HepG2 (cell line): Measurements from ENCODE around the gene ACOT6. TPM values are rescaled to one million over a fixed set of nuclear protein-coding genes. Genes with fewer than 3 reads are reported as not detected.

ENCODE experiments used
- BCL3 ChIP-seq: sonication (generic); formaldehyde crosslinking; IDR thresholded peaks from 2 replicates; pipeline ENCODE4 v1.5.1; 2020; ENCODE audit warnings: mild to moderate bottlenecking, missing genetic modification reagents, moderate library complexity
- HMGXB4 ChIP-seq, 2 experiments: sonication (generic) in 1 of 2; formaldehyde crosslinking in 1 of 2; IDR thresholded peaks; 2 replicates each; pipeline versions ENCODE4 v1.4.0 to v1.6.1; 2018 to 2020; ENCODE audit warnings: missing genetic modification reagents in 2 of 2, borderline replicate concordance in 1 of 2, low read depth in 1 of 2, mild to moderate bottlenecking in 1 of 2, missing biosample characterization in 1 of 2
- PHF8 ChIP-seq: sonication (generic); formaldehyde crosslinking; IDR thresholded peaks from 2 replicates; pipeline ENCODE4 v1.5.0; 2020; ENCODE audit warnings: missing genetic modification reagents
- ZBTB40 ChIP-seq, 2 experiments: fragments of 450-650 bp in 1 of 2; sonication (generic) in 1 of 2; formaldehyde crosslinking in 1 of 2; IDR thresholded peaks; 2 replicates each; pipeline versions ENCODE4 v1.6.1 to v1.8.0; 2016 to 2022; ENCODE audit warnings: antibody characterized with exemption in 1 of 2, mild to moderate bottlenecking in 1 of 2, missing genetic modification reagents in 1 of 2
- ZNF687 ChIP-seq: sonication (generic); formaldehyde crosslinking; IDR thresholded peaks from 2 replicates; pipeline ENCODE4 v1.5.1; 2020; ENCODE audit warnings: mild to moderate bottlenecking, missing genetic modification reagents, moderate library complexity
- polyA plus RNA-seq, 8 experiments: library from polyadenylated mRNA; depleted of rRNA in 3 of 8; stranded (reverse) in 7 of 8; unstranded in 1 of 8; fragments of >200 nt; fragmentation: Illumina TruSeq in 4 of 8; extraction: Trizol in 4 of 8; gene quantifications; 2 replicates each; pipeline versions ENCODE4 v1.2.1 to v1.2.3, GENCODE V29; 2011 to 2016; ENCODE audit warnings: low read depth in 4 of 8, missing spikeins in 1 of 8, mixed read lengths in 1 of 8; ENCODE audit not compliant: insufficient read depth in 1 of 8
- total RNA-seq, 5 experiments: library from RNA; depleted of rRNA; stranded (reverse); fragments of >200 nt; fragmentation: Illumina TruSeq; extraction: Trizol; gene quantifications; 2 replicates each; pipeline ENCODE4 v1.2.3, GENCODE V29; 2016; ENCODE audit warnings: low read depth in 1 of 5

Gene ACOT6
- total and polyA plus RNA-seq, 2 of the 13 experiments (the other 11 are each of a cell fraction or from before 2014, with no cell fraction given) = 0.15 to 0.27 TPM

- TF ChIP-seq ZBTB40 (IDR thresholded peaks at IDR 0.05) (no peak), ZBTB40 (CRISPR knock-in tag; IDR thresholded peaks at IDR 0.05) (no peak), BCL3 (CRISPR knock-in tag) (peak; percentile 43; the same call in 1 of the 2 replicates), PHF8 (peak; percentile 24; the same call in 1 of the 2 replicates), ZNF687 (CRISPR knock-in tag) (peak; percentile 68), HMGXB4 (CRISPR knock-in tag; IDR thresholded peaks at IDR 0.05; ENCODE audit: borderline replicate concordance in 1 of 2, low read depth in 1 of 2) (no peak)
Observed at GRCh38 chr14:73634011-73634833, 21.9 kb downstream of the ACOT6 start (continued).
